Upper lobe of right lung (tissue), 1 donor: ENCODE data around the gene CTSL. TPM values are rescaled to one million over a fixed set of nuclear protein-coding genes. Genes with fewer than 3 reads are reported as not detected.
A peak's percentile ranks its signal among the peaks of the same experiment; 100 is the strongest.

Source experiments
- ATAC-seq: fragments of 200-7000 bp; cut with Tn5 transposase; one replicate; pipeline ENCODE4 v1.9.1; 2020; ENCODE audit warnings: mild to moderate bottlenecking, moderate library complexity
- DNase-seq: peaks from one replicate; pipeline ENCODE4 v3.0.0-alpha.2; 2020
- H3K27ac ChIP-seq: fragments of 200-600 bp; one replicate; pipeline ENCODE4 v1.8.0; 2022
- H3K27me3 ChIP-seq: fragments of 200-600 bp; one replicate; pipeline ENCODE4 v1.8.0; 2022; ENCODE audit warnings: mild to moderate bottlenecking
- H3K36me3 ChIP-seq: fragments of 200-600 bp; one replicate; pipeline ENCODE4 v1.8.0; 2022
- H3K4me1 ChIP-seq: fragments of 200-600 bp; one replicate; pipeline ENCODE4 v1.8.0; 2022
- H3K4me3 ChIP-seq: fragments of 200-600 bp; one replicate; pipeline ENCODE4 v1.8.0; 2022; ENCODE audit warnings: mild to moderate bottlenecking
- H3K9me3 ChIP-seq: fragments of 200-600 bp; one replicate; pipeline ENCODE4 v1.8.0; 2022
- intact Hi-C: fragments of 100-400 bp; cut with DNase I; formaldehyde crosslinking; loops from one replicate; pipeline ENCODE4 v1.11.0; 2022
- total RNA-seq: library from RNA; stranded (reverse); fragmentation: NEBNext Ultra II Directional; extraction: Animal tissue kit (Norgen Biotek cat#: 25700); gene quantifications from one replicate; pipeline ENCODE4 v1.2.1, GENCODE V29; 2021
- TF ChIP-seq, protein P1 (sequence below): fragments of 200-600 bp; IDR thresholded peaks from one replicate; pipeline ENCODE4 v1.8.0; 2022; ENCODE audit warnings: antibody characterized with exemption
- donor health status: DM: no; HTN: yes; CAD: no; lungs with severe emphysema.

Gene CTSL
- total RNA-seq, 1 donor from 2014 or later: 146 TPM

GRCh38 chr9:87717456-87717855, 8.5 kb upstream of the CTSL start:
- Histone ChIP-seq H3K27ac (no peak overlapping the region), H3K9me3 (no peaks in the 10 kb centered on the region), H3K36me3 (no peaks in the 10 kb centered on the region), H3K4me1 (peaks cover 7% of the 10 kb centered on the region), H3K27me3 (no peaks in the 10 kb centered on the region), H3K4me3 (no peak overlapping the region)
- DNase-seq: no peak
- intact Hi-C loops: no loop called here
- no peak for ATAC-seq
- TF ChIP-seq, protein P1, sequence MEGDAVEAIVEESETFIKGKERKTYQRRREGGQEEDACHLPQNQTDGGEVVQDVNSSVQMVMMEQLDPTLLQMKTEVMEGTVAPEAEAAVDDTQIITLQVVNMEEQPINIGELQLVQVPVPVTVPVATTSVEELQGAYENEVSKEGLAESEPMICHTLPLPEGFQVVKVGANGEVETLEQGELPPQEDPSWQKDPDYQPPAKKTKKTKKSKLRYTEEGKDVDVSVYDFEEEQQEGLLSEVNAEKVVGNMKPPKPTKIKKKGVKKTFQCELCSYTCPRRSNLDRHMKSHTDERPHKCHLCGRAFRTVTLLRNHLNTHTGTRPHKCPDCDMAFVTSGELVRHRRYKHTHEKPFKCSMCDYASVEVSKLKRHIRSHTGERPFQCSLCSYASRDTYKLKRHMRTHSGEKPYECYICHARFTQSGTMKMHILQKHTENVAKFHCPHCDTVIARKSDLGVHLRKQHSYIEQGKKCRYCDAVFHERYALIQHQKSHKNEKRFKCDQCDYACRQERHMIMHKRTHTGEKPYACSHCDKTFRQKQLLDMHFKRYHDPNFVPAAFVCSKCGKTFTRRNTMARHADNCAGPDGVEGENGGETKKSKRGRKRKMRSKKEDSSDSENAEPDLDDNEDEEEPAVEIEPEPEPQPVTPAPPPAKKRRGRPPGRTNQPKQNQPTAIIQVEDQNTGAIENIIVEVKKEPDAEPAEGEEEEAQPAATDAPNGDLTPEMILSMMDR: no peak

- TF ChIP-seq, protein P1: no peak
- no peak for ATAC-seq
- H3K36me3 ChIP-seq: no peaks in the 10 kb centered on the region
- no peaks in the 10 kb centered on the region for H3K27me3 ChIP-seq
- intact Hi-C loops: no loop called here
- no peaks in the 10 kb centered on the region for H3K9me3 ChIP-seq
- H3K27ac ChIP-seq: no peak overlapping the region
- no peak for DNase-seq
- peaks cover 5% of the 10 kb centered on the region for H3K4me1 ChIP-seq
- H3K4me3 ChIP-seq: no peak overlapping the region
Measured at GRCh38 chr9:87718231-87718630, 7.7 kb upstream of the CTSL start.

- ATAC-seq: peak; percentile 53
- H3K36me3 ChIP-seq: no peaks in the 10 kb centered on the region
- H3K4me3 ChIP-seq: no peak overlapping the region
- DNase-seq: no peak
- TF ChIP-seq, protein P1: no peak
- intact Hi-C loops: no loop called here
- H3K4me1 ChIP-seq: peaks cover 5% of the 10 kb centered on the region
- no peak overlapping the region for H3K27ac ChIP-seq
- no peaks in the 10 kb centered on the region for H3K9me3 ChIP-seq
- H3K27me3 ChIP-seq: no peaks in the 10 kb centered on the region
Measured at GRCh38 chr9:87718852-87719612, 6.9 kb upstream of the CTSL start.

DNA sequence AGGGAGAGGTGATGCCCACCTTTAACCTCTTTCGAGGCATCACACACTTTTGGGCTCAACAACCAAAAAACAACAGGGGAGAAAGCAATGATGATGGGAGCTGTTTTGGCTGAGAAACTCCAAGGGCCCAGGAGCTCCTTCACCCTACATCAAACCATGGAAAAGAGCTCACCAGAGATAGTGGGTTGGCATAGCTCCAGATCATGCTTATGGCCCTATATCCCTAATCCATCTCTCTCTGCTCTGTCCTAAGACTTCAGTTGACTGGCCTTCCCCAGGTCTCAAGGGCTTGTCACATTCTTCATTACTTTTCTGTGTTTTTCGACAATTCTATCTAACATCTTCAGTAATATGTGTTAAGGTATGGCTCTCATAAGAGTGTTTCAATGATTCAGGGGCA, 5.7 kb upstream of the CTSL start:
- Histone ChIP-seq H3K27me3 (no peaks in the 10 kb centered on the region), H3K4me3 (no peak overlapping the region), H3K9me3 (no peaks in the 10 kb centered on the region), H3K27ac (no peak overlapping the region), H3K36me3 (no peaks in the 10 kb centered on the region), H3K4me1 (no peaks in the 10 kb centered on the region)
- intact Hi-C loops: no loop called here
- ATAC-seq (no peak), DNase-seq (no peak)
- TF ChIP-seq, protein P1: no peak

- Histone ChIP-seq H3K4me3 (no peak overlapping the region), H3K4me1 (peaks cover 12% of the 10 kb centered on the region), H3K27me3 (no peaks in the 10 kb centered on the region), H3K27ac (no peak overlapping the region), H3K9me3 (no peaks in the 10 kb centered on the region), H3K36me3 (peaks cover under 1% of the 10 kb centered on the region)
- ATAC-seq (peak; percentile 56), DNase-seq (no peak)
- intact Hi-C loops: no loop called here
- TF ChIP-seq, protein P1: no peak
Measured at GRCh38 chr9:87722393-87723088, 3.4 kb upstream of the CTSL start.
